Epithelial cell of proximal tubule (primary cell): ENCODE data around the gene GSTK1. TPM values are rescaled to one million over a fixed set of nuclear protein-coding genes. Genes with fewer than 3 reads are reported as not detected.

Experiments used
- DNase-seq: peaks from one replicate; pipeline ENCODE4 v3.0.0-alpha.2; 2011; ENCODE audit warnings: low read depth
- H3K4me3 ChIP-seq: 2 replicates; pipeline ENCODE4 v1.5.1; 2011; ENCODE audit warnings: low read depth, mild to moderate bottlenecking, low read length
- total RNA-seq: library from RNA; depleted of rRNA; stranded (reverse); fragments of >200 nt; gene quantifications from 2 replicates; pipeline ENCODE4 v1.2.3, GENCODE V29; 2015
- TF ChIP-seq, protein P1 (sequence below): conservative IDR thresholded peaks from 2 replicates; pipeline ENCODE4 v1.5.1; 2012; ENCODE audit warnings: low read depth, mild to moderate bottlenecking, low read length

The GSTK1 gene
- total RNA-seq, 1 donor from 2014 or later, result 95.1 TPM

DNA sequence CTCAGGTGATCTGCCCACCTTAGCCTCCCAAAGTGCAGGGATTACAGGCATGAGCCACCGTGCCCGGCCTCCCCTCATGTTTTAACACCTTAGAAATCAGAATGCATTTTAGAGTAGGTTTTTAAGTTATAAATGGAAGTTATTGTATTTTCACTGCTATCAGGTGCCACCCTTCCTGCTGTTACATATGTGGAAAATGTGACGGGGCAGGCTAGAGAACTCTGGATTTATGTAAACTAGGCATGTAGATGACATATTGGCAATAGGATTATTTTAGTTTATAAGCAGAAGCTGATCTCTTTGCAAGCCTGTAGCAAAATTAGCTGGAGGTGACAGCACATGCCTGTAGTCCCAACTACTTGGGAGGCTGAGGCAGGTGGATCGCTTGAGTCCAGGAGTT is 27.1 kb downstream of the GSTK1 start:
- H3K4me3 ChIP-seq, result no peak overlapping the region
- no peak for DNase-seq
- TF ChIP-seq, protein P1, sequence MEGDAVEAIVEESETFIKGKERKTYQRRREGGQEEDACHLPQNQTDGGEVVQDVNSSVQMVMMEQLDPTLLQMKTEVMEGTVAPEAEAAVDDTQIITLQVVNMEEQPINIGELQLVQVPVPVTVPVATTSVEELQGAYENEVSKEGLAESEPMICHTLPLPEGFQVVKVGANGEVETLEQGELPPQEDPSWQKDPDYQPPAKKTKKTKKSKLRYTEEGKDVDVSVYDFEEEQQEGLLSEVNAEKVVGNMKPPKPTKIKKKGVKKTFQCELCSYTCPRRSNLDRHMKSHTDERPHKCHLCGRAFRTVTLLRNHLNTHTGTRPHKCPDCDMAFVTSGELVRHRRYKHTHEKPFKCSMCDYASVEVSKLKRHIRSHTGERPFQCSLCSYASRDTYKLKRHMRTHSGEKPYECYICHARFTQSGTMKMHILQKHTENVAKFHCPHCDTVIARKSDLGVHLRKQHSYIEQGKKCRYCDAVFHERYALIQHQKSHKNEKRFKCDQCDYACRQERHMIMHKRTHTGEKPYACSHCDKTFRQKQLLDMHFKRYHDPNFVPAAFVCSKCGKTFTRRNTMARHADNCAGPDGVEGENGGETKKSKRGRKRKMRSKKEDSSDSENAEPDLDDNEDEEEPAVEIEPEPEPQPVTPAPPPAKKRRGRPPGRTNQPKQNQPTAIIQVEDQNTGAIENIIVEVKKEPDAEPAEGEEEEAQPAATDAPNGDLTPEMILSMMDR, result no peak

DNA sequence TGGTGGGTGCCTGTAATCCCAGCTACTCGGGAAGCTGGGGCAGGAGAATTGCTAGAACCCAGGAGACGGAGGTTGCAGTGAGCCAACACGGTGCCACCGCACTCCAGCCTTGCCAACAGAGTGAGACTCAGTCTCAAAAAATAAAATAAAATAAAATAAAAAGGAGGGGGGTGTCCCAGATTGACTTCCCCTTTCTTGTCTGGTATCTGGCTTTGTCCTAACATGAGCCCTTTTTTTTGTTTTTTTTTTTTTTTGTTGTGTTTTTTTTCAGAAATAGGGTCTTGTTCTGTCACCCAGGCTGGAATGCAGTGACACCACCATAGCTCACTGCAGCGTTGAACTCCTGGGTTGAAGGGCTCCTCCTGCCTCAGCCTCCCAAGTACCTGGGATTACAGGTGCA is 29.6 kb downstream of the GSTK1 start:
- TF ChIP-seq, protein P1, result no peak
- no peak for DNase-seq
- no peak overlapping the region for H3K4me3 ChIP-seq

GRCh38 chr7:143295870-143296269 is 32.6 kb downstream of the GSTK1 start:
- H3K4me3 ChIP-seq, result no peak overlapping the region
- no peak for DNase-seq
- TF ChIP-seq, protein P1, result no peak

GRCh38 chr7:143296686-143297085 is 33.4 kb downstream of the GSTK1 start:
- no peak for DNase-seq
- no peak overlapping the region for H3K4me3 ChIP-seq
- TF ChIP-seq, protein P1, result no peak

DNA sequence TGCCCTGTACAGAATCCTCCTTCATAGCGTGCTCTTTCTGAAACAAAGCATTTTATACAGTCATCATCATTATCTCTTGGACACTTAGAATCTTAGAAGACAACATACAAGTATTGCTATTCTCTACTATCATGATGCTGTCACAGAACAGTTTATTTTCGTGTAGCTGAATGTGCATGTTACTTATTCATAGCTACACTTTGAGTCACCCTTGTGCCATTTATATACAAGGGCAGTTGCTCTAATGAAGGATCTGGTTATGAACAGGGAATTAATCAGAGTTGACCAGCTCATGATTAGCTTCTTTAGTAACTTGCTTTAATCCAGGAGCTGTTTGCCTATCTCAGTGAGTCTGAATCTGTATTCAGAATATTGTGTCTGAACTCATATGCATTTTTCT is 36.1 kb downstream of the GSTK1 start:
- no peak overlapping the region for H3K4me3 ChIP-seq
- DNase-seq, result no peak
- TF ChIP-seq, protein P1, result no peak

DNA sequence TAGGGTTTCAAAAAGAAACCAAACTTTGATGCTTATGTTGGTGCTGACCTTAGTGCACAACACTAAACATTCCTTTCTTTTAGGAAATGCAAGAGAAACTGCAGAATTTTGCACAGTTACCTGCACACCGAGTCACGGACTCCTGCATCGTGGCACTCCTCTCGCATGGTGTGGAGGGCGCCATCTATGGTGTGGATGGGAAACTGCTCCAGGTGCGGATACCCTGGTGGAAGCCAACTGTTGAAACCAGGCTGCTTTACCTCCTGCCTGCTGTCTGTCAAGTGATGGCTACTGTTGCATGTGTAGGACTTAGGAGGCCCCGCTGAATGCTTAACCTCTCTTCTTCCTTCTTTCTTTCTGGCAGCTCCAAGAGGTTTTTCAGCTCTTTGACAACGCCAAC is 36.6 kb downstream of the GSTK1 start:
- TF ChIP-seq, protein P1, result peak; percentile 82
- DNase-seq, result no peak
- H3K4me3 ChIP-seq, result no peak overlapping the region
